K562 (cell line): ENCODE data around the gene ATP2B1. TPM values are rescaled to one million over a fixed set of nuclear protein-coding genes. Genes with fewer than 3 reads are reported as not detected.

Source experiments
- CBX3 ChIP-seq, 2 experiments: IDR thresholded peaks; 1 replicate in 1 of 2; 2 replicates in 1 of 2; pipeline ENCODE4 v1.6.1; 2012; ENCODE audit warnings: inconsistent platforms in 2 of 2, low read length in 2 of 2, borderline replicate concordance in 1 of 2, control low read depth in 1 of 2
- CEBPB ChIP-seq: fragments of 450-650 bp; IDR thresholded peaks from 2 replicates; pipeline ENCODE4 v1.6.1; 2016; ENCODE audit warnings: missing genetic modification characterization, missing compliant biosample characterization
- CREM ChIP-seq: IDR thresholded peaks from 2 replicates; pipeline ENCODE4 v1.6.1; 2014; ENCODE audit warnings: antibody characterized with exemption, low read depth
- DPF2 ChIP-seq: fragments of 450-650 bp; IDR thresholded peaks from 2 replicates; pipeline ENCODE4 v1.6.1; 2016
- ELF1 ChIP-seq: fragments of 200-800 bp; sonication (Bioruptor generic); IDR thresholded peaks from 2 replicates; pipeline ENCODE4 v1.6.1; 2016; ENCODE audit warnings: missing genetic modification characterization, missing compliant biosample characterization
- FUS ChIP-seq: fragments of 200-400 bp; formaldehyde crosslinking; optimal IDR thresholded peaks from 2 replicates; pipeline ENCODE3; 2017; ENCODE audit warnings: low read depth, low read length
- GATAD2A ChIP-seq: fragments of 450-650 bp; IDR thresholded peaks from 2 replicates; pipeline ENCODE4 v1.6.1; 2017
- GTF2A2 ChIP-seq: IDR thresholded peaks from 2 replicates; pipeline ENCODE4 v1.6.1; 2016; ENCODE audit warnings: mild to moderate bottlenecking, missing genetic modification characterization, missing compliant biosample characterization
- HMGN3 ChIP-seq: IDR thresholded peaks from 2 replicates; pipeline ENCODE4 v1.6.1; 2011; ENCODE audit warnings: borderline replicate concordance, low read depth, mild to moderate bottlenecking, mixed read lengths, low read length; ENCODE audit not compliant: insufficient read length; ENCODE audit errors: extremely low read depth
- HNRNPLL ChIP-seq: fragments of 200-400 bp; formaldehyde crosslinking; IDR thresholded peaks from 2 replicates; pipeline ENCODE4 v1.6.1; 2017; ENCODE audit warnings: low read length, low read depth, mild to moderate bottlenecking; ENCODE audit not compliant: poor library complexity, severe bottlenecking
- LCOR ChIP-seq: sonication (generic); formaldehyde crosslinking; IDR thresholded peaks from 2 replicates; pipeline ENCODE4 v1.8.0; 2022; ENCODE audit warnings: mild to moderate bottlenecking, missing genetic modification reagents
- MAFF ChIP-seq: IDR thresholded peaks from 2 replicates; pipeline ENCODE4 v1.6.1; 2012; ENCODE audit warnings: low read length, improper control_type of control experiment
- MCM5 ChIP-seq: fragments of 450-650 bp; IDR thresholded peaks from 2 replicates; pipeline ENCODE4 v1.6.1; 2016; ENCODE audit warnings: low read depth
- MTA3 ChIP-seq: fragments of 450-650 bp; formaldehyde crosslinking; IDR thresholded peaks from 2 replicates; pipeline ENCODE4 v1.6.1; 2017; ENCODE audit warnings: mild to moderate bottlenecking, borderline replicate concordance
- NCOA2 ChIP-seq, 2 experiments: fragments of 450-650 bp; IDR thresholded peaks; 2 replicates each; pipeline ENCODE4 v1.6.1; 2018; ENCODE audit warnings: mild to moderate bottlenecking in 2 of 2, moderate library complexity in 1 of 2; ENCODE audit not compliant: partially characterized antibody in 2 of 2
- NFIX ChIP-seq: fragments of 250-450 bp; sonication (Bioruptor Pico); IDR thresholded peaks from 2 replicates; pipeline ENCODE4 v1.4.0; 2020; ENCODE audit warnings: low read depth, mild to moderate bottlenecking, moderate library complexity
- OTX1 ChIP-seq: fragments of 450-650 bp; formaldehyde crosslinking; IDR thresholded peaks from 2 replicates; pipeline ENCODE4 v1.4.0; 2022; ENCODE audit warnings: mild to moderate bottlenecking
- POLR2A ChIP-seq: fragments of 450-650 bp; conservative IDR thresholded peaks from 2 replicates; pipeline ENCODE4 v1.6.1; 2016
- RBM34 ChIP-seq: fragments of 200-400 bp; formaldehyde crosslinking; IDR thresholded peaks from 2 replicates; pipeline ENCODE4 v1.6.1; 2018; ENCODE audit warnings: low read length, borderline replicate concordance; ENCODE audit not compliant: insufficient read depth
- SAP30 ChIP-seq: fragments of 200-600 bp; sonication (generic); IDR thresholded peaks from 2 replicates; pipeline ENCODE4 v1.6.1; 2012; ENCODE audit warnings: borderline replicate concordance, low read depth, mild to moderate bottlenecking, moderate library complexity, low read length, control low read depth, inconsistent platforms; ENCODE audit not compliant: insufficient read depth, poor library complexity, severe bottlenecking
- SMARCA5 ChIP-seq: fragments of 450-650 bp; IDR thresholded peaks from 2 replicates; pipeline ENCODE4 v1.6.1; 2016
- SNRNP70 ChIP-seq: fragments of 200-400 bp; formaldehyde crosslinking; optimal IDR thresholded peaks from 2 replicates; pipeline ENCODE3; 2017; ENCODE audit warnings: low read depth, low read length
- TARDBP ChIP-seq: fragments of 450-650 bp; IDR thresholded peaks from 2 replicates; pipeline ENCODE4 v1.6.1; 2016
- TGIF2 ChIP-seq: sonication (generic); formaldehyde crosslinking; IDR thresholded peaks from 2 replicates; pipeline ENCODE4 v1.8.1; 2022; ENCODE audit warnings: mild to moderate bottlenecking, missing genetic modification reagents, moderate library complexity
- TRIM28 ChIP-seq: fragments of 450-650 bp; IDR thresholded peaks from 2 replicates; pipeline ENCODE4 v1.6.1; 2017
- VEZF1 ChIP-seq: fragments of 200-800 bp; sonication (Bioruptor generic); IDR thresholded peaks from 2 replicates; pipeline ENCODE4 v1.6.1; 2017; ENCODE audit warnings: missing genetic modification characterization, missing compliant biosample characterization
- ZKSCAN1 ChIP-seq: fragments of 150-350 bp; IDR thresholded peaks from 2 replicates; pipeline ENCODE4 v1.6.1; 2016; ENCODE audit warnings: low read depth, low read length
- ZNF551 ChIP-seq: fragments of 250-450 bp; sonication (Bioruptor Pico); IDR thresholded peaks from 2 replicates; pipeline ENCODE4 v1.5.0; 2021; ENCODE audit warnings: mild to moderate bottlenecking, moderate library complexity
- ZNF589 ChIP-seq: fragments of 200-800 bp; sonication (Bioruptor generic); IDR thresholded peaks from 2 replicates; pipeline ENCODE4 v1.6.1; 2016; ENCODE audit warnings: low read depth, missing genetic modification characterization, missing compliant biosample characterization
- polyA plus RNA-seq, 8 experiments: library from polyadenylated mRNA; depleted of rRNA in 4 of 8; stranded (reverse) in 5 of 8; unstranded in 3 of 8; fragments of >200 nt; fragmentation: Nextera tagmentation in 2 of 8; fragmentation: Illumina TruSeq in 1 of 8; extraction: Ambion mirVana in 2 of 8; extraction: Trizol in 1 of 8; gene quantifications; 2 replicates each; pipeline versions ENCODE4 v1.2.1 to v1.2.3, GENCODE V29; 2011 to 2014; ENCODE audit warnings: inconsistent platforms in 1 of 8, missing spikeins in 1 of 8
- total RNA-seq, 7 experiments: library from RNA; depleted of rRNA in 6 of 7; stranded (reverse); fragments of >200 nt in 6 of 7; fragmentation: Illumina TruSeq in 2 of 7; extraction: Trizol in 2 of 7; gene quantifications; 2 replicates each; pipeline versions ENCODE4 v1.2.1 to v1.2.3, GENCODE V29; 2011 to 2021; ENCODE audit warnings: low replicate concordance in 1 of 7
- TF ChIP-seq, protein P1 (sequence below): sonication (generic); formaldehyde crosslinking; IDR thresholded peaks from 2 replicates; pipeline ENCODE4 v1.8.1; 2023; ENCODE audit warnings: mild to moderate bottlenecking, missing genetic modification reagents
- TF ChIP-seq, protein P2 (sequence below), 2 experiments: fragments of 450-650 bp in 1 of 2; sonication (generic) in 1 of 2; formaldehyde crosslinking; conservative IDR thresholded peaks; 2 replicates each; pipeline versions ENCODE4 v1.4.0 to v1.8.1; 2020 to 2022; ENCODE audit warnings: mild to moderate bottlenecking in 1 of 2, missing genetic modification reagents in 1 of 2

ATP2B1 gene
- total and polyA plus RNA-seq, 9 of the 15 experiments (the other 6 are each of a cell fraction or from before 2014, with no cell fraction given), result 8.6 to 39.0 (median 27.8) TPM

- TF ChIP-seq VEZF1 (CRISPR knock-in tag) (no peak; the same call in 1 of the 2 replicates), OTX1 (CRISPR knock-in tag) (no peak), FUS (no peak), GATAD2A (no peak), SAP30 (no peak), POLR2A (no peak), MTA3 (no peak), ELF1 (tag) (no peak), HMGN3 (no peak), SNRNP70 (no peak), HNRNPLL (no peak), ZNF551 (no peak), CEBPB (tag) (peak; percentile 40; the same call in 1 of the 2 replicates), MCM5 (no peak), ZNF589 (CRISPR knock-in tag) (no peak), SMARCA5 (no peak), NFIX (CRISPR knock-in tag) (no peak), TARDBP (no peak), CREM (0 out of 2 replicates have a peak, but pooled peaks have one; percentile 18), TRIM28 (no peak), MAFF (no peak), GTF2A2 (tag) (no peak), RBM34 (no peak), CBX3 (IDR thresholded peaks at IDR 0.05; ENCODE audit: borderline replicate concordance in 1 of 2, low read length in 2 of 2) (no peak), NCOA2 (IDR thresholded peaks at IDR 0.05; ENCODE audit: partially characterized antibody in 2 of 2) (no peak), DPF2 (peak; percentile 71), ZKSCAN1 (no peak), LCOR (CRISPR knock-in tag) (no peak), TGIF2 (CRISPR knock-in tag) (no peak)
- TF ChIP-seq, protein P1, sequence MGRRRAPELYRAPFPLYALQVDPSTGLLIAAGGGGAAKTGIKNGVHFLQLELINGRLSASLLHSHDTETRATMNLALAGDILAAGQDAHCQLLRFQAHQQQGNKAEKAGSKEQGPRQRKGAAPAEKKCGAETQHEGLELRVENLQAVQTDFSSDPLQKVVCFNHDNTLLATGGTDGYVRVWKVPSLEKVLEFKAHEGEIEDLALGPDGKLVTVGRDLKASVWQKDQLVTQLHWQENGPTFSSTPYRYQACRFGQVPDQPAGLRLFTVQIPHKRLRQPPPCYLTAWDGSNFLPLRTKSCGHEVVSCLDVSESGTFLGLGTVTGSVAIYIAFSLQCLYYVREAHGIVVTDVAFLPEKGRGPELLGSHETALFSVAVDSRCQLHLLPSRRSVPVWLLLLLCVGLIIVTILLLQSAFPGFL (CRISPR knock-in tag), result no peak
- TF ChIP-seq, protein P2, sequence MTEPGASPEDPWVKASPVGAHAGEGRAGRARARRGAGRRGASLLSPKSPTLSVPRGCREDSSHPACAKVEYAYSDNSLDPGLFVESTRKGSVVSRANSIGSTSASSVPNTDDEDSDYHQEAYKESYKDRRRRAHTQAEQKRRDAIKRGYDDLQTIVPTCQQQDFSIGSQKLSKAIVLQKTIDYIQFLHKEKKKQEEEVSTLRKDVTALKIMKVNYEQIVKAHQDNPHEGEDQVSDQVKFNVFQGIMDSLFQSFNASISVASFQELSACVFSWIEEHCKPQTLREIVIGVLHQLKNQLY (CRISPR knock-in tag; conservative IDR thresholded peaks at IDR 0.05), result no peak
Observed at GRCh38 chr12:89566615-89567014, 142.0 kb downstream of the ATP2B1 start (continued).
